HL-60 (cell line): ENCODE data around the gene RMDN2.

ENCODE experiments used
- GABPA ChIP-seq: IDR thresholded peaks from 2 replicates; pipeline ENCODE4 v1.6.1; 2012; ENCODE audit warnings: low read depth
- POLR2AphosphoS5 ChIP-seq: IDR thresholded peaks from 2 replicates; pipeline ENCODE4 v1.6.1; 2012; ENCODE audit warnings: low read depth
- REST ChIP-seq: IDR thresholded peaks from 2 replicates; pipeline ENCODE4 v1.6.1; 2012; ENCODE audit warnings: low read depth; ENCODE audit not compliant: insufficient replicate concordance
- SPI1 ChIP-seq: IDR thresholded peaks from 2 replicates; pipeline ENCODE4 v1.6.1; 2012; ENCODE audit warnings: low read depth, mild to moderate bottlenecking, borderline replicate concordance
- TF ChIP-seq, protein P1 (sequence below): IDR thresholded peaks from one replicate; pipeline ENCODE4 v1.5.1; 2011; ENCODE audit warnings: low read length, control low read depth, inconsistent platforms; ENCODE audit not compliant: insufficient read depth

GRCh38 chr2:38038682-38039081 is 113.6 kb downstream of the RMDN2 start:
- TF ChIP-seq, protein P1, sequence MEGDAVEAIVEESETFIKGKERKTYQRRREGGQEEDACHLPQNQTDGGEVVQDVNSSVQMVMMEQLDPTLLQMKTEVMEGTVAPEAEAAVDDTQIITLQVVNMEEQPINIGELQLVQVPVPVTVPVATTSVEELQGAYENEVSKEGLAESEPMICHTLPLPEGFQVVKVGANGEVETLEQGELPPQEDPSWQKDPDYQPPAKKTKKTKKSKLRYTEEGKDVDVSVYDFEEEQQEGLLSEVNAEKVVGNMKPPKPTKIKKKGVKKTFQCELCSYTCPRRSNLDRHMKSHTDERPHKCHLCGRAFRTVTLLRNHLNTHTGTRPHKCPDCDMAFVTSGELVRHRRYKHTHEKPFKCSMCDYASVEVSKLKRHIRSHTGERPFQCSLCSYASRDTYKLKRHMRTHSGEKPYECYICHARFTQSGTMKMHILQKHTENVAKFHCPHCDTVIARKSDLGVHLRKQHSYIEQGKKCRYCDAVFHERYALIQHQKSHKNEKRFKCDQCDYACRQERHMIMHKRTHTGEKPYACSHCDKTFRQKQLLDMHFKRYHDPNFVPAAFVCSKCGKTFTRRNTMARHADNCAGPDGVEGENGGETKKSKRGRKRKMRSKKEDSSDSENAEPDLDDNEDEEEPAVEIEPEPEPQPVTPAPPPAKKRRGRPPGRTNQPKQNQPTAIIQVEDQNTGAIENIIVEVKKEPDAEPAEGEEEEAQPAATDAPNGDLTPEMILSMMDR: no peak
- TF ChIP-seq POLR2AphosphoS5 (no peak), GABPA (no peak), SPI1 (no peak), REST (no peak)
